Activated CD4-positive, alpha-beta T cell treated with anti-CD3 and anti-CD28 coated beads, Interleukin-2, amount 50 U/mL, for 1 hour (primary cell): ENCODE data around the gene ZNF771.
A peak's percentile ranks its signal among the peaks of the same experiment; 100 is the strongest.

Experiments used
- DNase-seq: peaks from one replicate; pipeline ENCODE4 v3.0.0-alpha.2; 2020

Gene ZNF771

GRCh38 chr16:30407102-30407803 is at the start of gene ZNF771:
TSS of gene ZNF771 (plus strand) at chr16:30407606. CDS start at chr16:30408054, 448 bp downstream.
- peak; percentile 84 for DNase-seq

- DNase-seq: no peak
These were observed 49.5 kb upstream of the ZNF771 start for GRCh38 chr16:30357715-30358576.

GRCh38 chr16:30358577-30358936 is 48.8 kb upstream of the ZNF771 start:
- DNase-seq: no peak

GRCh38 chr16:30358990-30359870 is 48.2 kb upstream of the ZNF771 start:
- no peak for DNase-seq

- no peak for DNase-seq
These were observed 47.6 kb upstream of the ZNF771 start for GRCh38 chr16:30359871-30360170.

- DNase-seq: no peak
These were observed 46.2 kb upstream of the ZNF771 start for GRCh38 chr16:30361180-30361579.

- no peak for DNase-seq
These were observed 42.2 kb upstream of the ZNF771 start for GRCh38 chr16:30365200-30365599.

GRCh38 chr16:30366511-30366910 is 40.9 kb upstream of the ZNF771 start:
- DNase-seq: no peak

- no peak for DNase-seq
These were observed 39.9 kb upstream of the ZNF771 start for GRCh38 chr16:30367349-30368009.

GRCh38 chr16:30368122-30368791 is 39.1 kb upstream of the ZNF771 start:
- DNase-seq: no peak

- no peak for DNase-seq
These were observed 38.7 kb upstream of the ZNF771 start for GRCh38 chr16:30368792-30369090.

GRCh38 chr16:30369091-30369937 is 38.1 kb upstream of the ZNF771 start:
- no peak for DNase-seq

GRCh38 chr16:30369938-30370455 is 37.4 kb upstream of the ZNF771 start:
- no peak for DNase-seq

- DNase-seq: peak; percentile 99
These were observed 36.8 kb upstream of the ZNF771 start, which contains the start of gene TBC1D10B for GRCh38 chr16:30370456-30371247. TSS of gene TBC1D10B (minus strand) at chr16:30370494. CDS start at chr16:30370183, 311 bp downstream.

GRCh38 chr16:30371248-30371816 is 36.1 kb upstream of the ZNF771 start:
- no peak for DNase-seq

- no peak for DNase-seq
These were observed 35.2 kb upstream of the ZNF771 start for GRCh38 chr16:30372038-30372712.

- no peak for DNase-seq
These were observed 34.7 kb upstream of the ZNF771 start for GRCh38 chr16:30372725-30373124.

- no peak for DNase-seq
These were observed 32.9 kb upstream of the ZNF771 start, which contains the start of gene MYL11 for GRCh38 chr16:30374538-30374937. TSS of gene MYL11 (plus strand) at chr16:30374802. CDS start at chr16:30374858, 56 bp downstream.

- DNase-seq: no peak
These were observed 31.5 kb upstream of the ZNF771 start for GRCh38 chr16:30375864-30376263.
